ENCODE data around the gene PRR19.

Gene PRR19

GRCh38 chr19:42348211-42348610 lies 46.3 kb downstream of the PRR19 start:
- Histone ChIP-seq H3K27ac (ENCODE audit: low read depth, low read length, poor library complexity, severe bottlenecking) (no peak overlapping the region), H3K9me3 (ENCODE audit: low read length) (no peaks in the 10 kb centered on the region), H3K4me2 (ENCODE audit: low read length) (no peak overlapping the region), H4K20me1 (ENCODE audit: insufficient read depth, low read length) (no peaks in the 10 kb centered on the region), H3K9ac (ENCODE audit: low read length) (no peak overlapping the region), H3K79me2 (ENCODE audit: insufficient read depth, low read length) (no peaks in the 10 kb centered on the region), H3K36me3 (ENCODE audit: insufficient read depth, low read length) (no peaks in the 10 kb centered on the region; the same call in 1 of the 2 replicates), H3K9me2 (ENCODE audit: low read depth, low read length) (no peaks in the 10 kb centered on the region), H3K4me1 (ENCODE audit: insufficient read depth, low read length, severe bottlenecking) (peaks cover 6% of the 10 kb centered on the region), H2AFZ (ENCODE audit: low read length) (no peak overlapping the region), H3K27me3 (ENCODE audit: insufficient read depth, low read length) (no peaks in the 10 kb centered on the region), H3F3A (ENCODE audit: insufficient read depth, low read length) (no peaks in the 10 kb centered on the region), H3K4me3 (ENCODE audit: low read depth, low read length, poor library complexity, severe bottlenecking) (no peak overlapping the region)
- TF ChIP-seq, protein P1, sequence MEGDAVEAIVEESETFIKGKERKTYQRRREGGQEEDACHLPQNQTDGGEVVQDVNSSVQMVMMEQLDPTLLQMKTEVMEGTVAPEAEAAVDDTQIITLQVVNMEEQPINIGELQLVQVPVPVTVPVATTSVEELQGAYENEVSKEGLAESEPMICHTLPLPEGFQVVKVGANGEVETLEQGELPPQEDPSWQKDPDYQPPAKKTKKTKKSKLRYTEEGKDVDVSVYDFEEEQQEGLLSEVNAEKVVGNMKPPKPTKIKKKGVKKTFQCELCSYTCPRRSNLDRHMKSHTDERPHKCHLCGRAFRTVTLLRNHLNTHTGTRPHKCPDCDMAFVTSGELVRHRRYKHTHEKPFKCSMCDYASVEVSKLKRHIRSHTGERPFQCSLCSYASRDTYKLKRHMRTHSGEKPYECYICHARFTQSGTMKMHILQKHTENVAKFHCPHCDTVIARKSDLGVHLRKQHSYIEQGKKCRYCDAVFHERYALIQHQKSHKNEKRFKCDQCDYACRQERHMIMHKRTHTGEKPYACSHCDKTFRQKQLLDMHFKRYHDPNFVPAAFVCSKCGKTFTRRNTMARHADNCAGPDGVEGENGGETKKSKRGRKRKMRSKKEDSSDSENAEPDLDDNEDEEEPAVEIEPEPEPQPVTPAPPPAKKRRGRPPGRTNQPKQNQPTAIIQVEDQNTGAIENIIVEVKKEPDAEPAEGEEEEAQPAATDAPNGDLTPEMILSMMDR (IDR thresholded peaks at IDR 0.05; ENCODE audit: low read length), result no peak
- no peak for TF ChIP-seq EZH2 (IDR thresholded peaks at IDR 0.05; ENCODE audit: borderline replicate concordance, low read length)

DNA sequence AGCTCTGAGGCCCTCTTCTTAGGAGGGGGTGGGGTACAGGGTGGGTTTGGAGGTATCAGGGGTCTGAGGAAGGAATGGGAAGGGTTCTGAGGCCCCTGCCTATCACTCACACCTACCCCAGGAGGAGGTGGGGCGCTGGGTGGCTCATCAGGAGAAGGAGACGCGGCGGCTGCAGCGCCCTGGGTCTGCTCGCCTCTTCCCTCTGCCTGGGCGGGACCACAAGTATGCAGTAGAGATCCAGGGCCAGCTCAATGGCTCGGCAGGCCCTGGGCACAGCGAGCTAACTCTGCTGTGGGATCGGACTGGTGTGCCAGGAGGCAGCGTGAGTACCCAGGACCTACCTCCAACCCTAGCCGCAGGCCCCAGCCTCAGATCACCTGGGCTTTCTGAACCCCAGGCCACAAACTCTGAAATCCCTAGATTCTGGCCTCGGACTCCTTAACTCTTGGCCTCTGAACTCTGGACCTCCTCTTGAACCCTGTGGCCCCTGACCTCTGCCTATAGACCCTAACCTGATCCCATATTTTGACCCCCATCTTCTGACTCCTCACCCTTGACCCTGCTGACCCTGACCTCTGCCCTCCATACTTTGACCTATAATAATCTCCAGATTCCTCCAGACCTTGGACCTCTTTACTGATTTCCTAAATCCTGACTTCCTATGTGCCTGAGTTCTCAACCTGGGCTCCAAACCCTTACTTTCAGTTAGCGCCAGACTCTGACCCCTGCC lies 47.6 kb downstream of the PRR19 start:
- H3K4me3 ChIP-seq (ENCODE audit: low read depth, low read length, poor library complexity, severe bottlenecking), result no peak overlapping the region
- no peak overlapping the region for H2AFZ ChIP-seq (ENCODE audit: low read length)

GRCh38 chr19:42350417-42350816 lies 48.5 kb downstream of the PRR19 start:
- TF ChIP-seq, protein P1 (IDR thresholded peaks at IDR 0.05; ENCODE audit: low read length), result no peak
- no peak for TF ChIP-seq EZH2 (IDR thresholded peaks at IDR 0.05; ENCODE audit: borderline replicate concordance, low read length)
- H3K4me1 ChIP-seq (ENCODE audit: insufficient read depth, low read length, severe bottlenecking), result peaks cover 6% of the 10 kb centered on the region
- no peaks in the 10 kb centered on the region for H4K20me1 ChIP-seq (ENCODE audit: insufficient read depth, low read length)
- no peaks in the 10 kb centered on the region for H3K9me3 ChIP-seq (ENCODE audit: low read length)
- H3K9me2 ChIP-seq (ENCODE audit: low read depth, low read length), result no peaks in the 10 kb centered on the region
- no peak overlapping the region for H3K27ac ChIP-seq (ENCODE audit: low read depth, low read length, poor library complexity, severe bottlenecking)
- no peaks in the 10 kb centered on the region; the same call in 1 of the 2 replicates for H3K36me3 ChIP-seq (ENCODE audit: insufficient read depth, low read length)
- no peak overlapping the region for H3K4me2 ChIP-seq (ENCODE audit: low read length)
- no peak overlapping the region for H3K4me3 ChIP-seq (ENCODE audit: low read depth, low read length, poor library complexity, severe bottlenecking)
- no peak overlapping the region for H2AFZ ChIP-seq (ENCODE audit: low read length)
- H3K27me3 ChIP-seq (ENCODE audit: insufficient read depth, low read length), result no peaks in the 10 kb centered on the region
- no peaks in the 10 kb centered on the region for H3K79me2 ChIP-seq (ENCODE audit: insufficient read depth, low read length)
- no peaks in the 10 kb centered on the region for H3F3A ChIP-seq (ENCODE audit: insufficient read depth, low read length)
- H3K9ac ChIP-seq (ENCODE audit: low read length), result no peak overlapping the region

More for the DNA sequence above, 47.6 kb downstream of the PRR19 start:
- no peak overlapping the region for H3K27ac ChIP-seq (ENCODE audit: low read depth, low read length, poor library complexity, severe bottlenecking)
- H3K4me1 ChIP-seq (ENCODE audit: insufficient read depth, low read length, severe bottlenecking), result peaks cover 6% of the 10 kb centered on the region
- no peak overlapping the region for H3K4me2 ChIP-seq (ENCODE audit: low read length)
- no peak overlapping the region for H3K9ac ChIP-seq (ENCODE audit: low read length)
- H3F3A ChIP-seq (ENCODE audit: insufficient read depth, low read length), result no peaks in the 10 kb centered on the region
- H3K9me2 ChIP-seq (ENCODE audit: low read depth, low read length), result no peaks in the 10 kb centered on the region
- no peaks in the 10 kb centered on the region for H3K27me3 ChIP-seq (ENCODE audit: insufficient read depth, low read length)
- H3K9me3 ChIP-seq (ENCODE audit: low read length), result no peaks in the 10 kb centered on the region
- H4K20me1 ChIP-seq (ENCODE audit: insufficient read depth, low read length), result no peaks in the 10 kb centered on the region
- TF ChIP-seq EZH2 (IDR thresholded peaks at IDR 0.05; ENCODE audit: borderline replicate concordance, low read length), result no peak
- TF ChIP-seq, protein P1 (IDR thresholded peaks at IDR 0.05; ENCODE audit: low read length), result no peak
- H3K36me3 ChIP-seq (ENCODE audit: insufficient read depth, low read length), result no peaks in the 10 kb centered on the region; the same call in 1 of the 2 replicates
- H3K79me2 ChIP-seq (ENCODE audit: insufficient read depth, low read length), result no peaks in the 10 kb centered on the region
